HepG2 (cell line): ENCODE results near the gene STEAP3.

Experiments
- ARNT ChIP-seq: fragments of 450-650 bp; IDR thresholded peaks from 2 replicates; pipeline ENCODE4 v1.6.1; 2017
- ATF3 ChIP-seq: sonication (generic); formaldehyde crosslinking; IDR thresholded peaks from 2 replicates; pipeline ENCODE4 v1.4.0; 2020; ENCODE audit warnings: missing genetic modification reagents
- CENPT ChIP-seq: sonication (generic); formaldehyde crosslinking; IDR thresholded peaks from 2 replicates; pipeline ENCODE4 v1.8.0; 2022; ENCODE audit warnings: low read depth, mild to moderate bottlenecking, moderate library complexity, missing genetic modification reagents
- EHMT2 ChIP-seq: fragments of 200-600 bp; sonication (generic); IDR thresholded peaks from 2 replicates; pipeline ENCODE4 v1.7.0; 2017; ENCODE audit warnings: antibody characterized with exemption, low read depth, low read length, borderline replicate concordance
- KAT7 ChIP-seq: IDR thresholded peaks from 2 replicates; pipeline ENCODE4 v1.6.1; 2018; ENCODE audit warnings: borderline replicate concordance, missing compliant biosample characterization
- POLR2A ChIP-seq, 2 experiments: IDR thresholded peaks; 2 replicates each; pipeline ENCODE4 v1.6.1; 2011; ENCODE audit warnings: low read depth in 2 of 2, low read length in 2 of 2, mild to moderate bottlenecking in 1 of 2, moderate library complexity in 1 of 2; ENCODE audit not compliant: insufficient read depth in 1 of 2
- SETDB1 ChIP-seq: sonication (generic); formaldehyde crosslinking; IDR thresholded peaks from 2 replicates; pipeline ENCODE4 v1.5.1; 2020; ENCODE audit warnings: missing genetic modification reagents, mild to moderate bottlenecking, borderline replicate concordance
- ZKSCAN8 ChIP-seq: IDR thresholded peaks from 2 replicates; pipeline ENCODE4 v1.6.1; 2016; ENCODE audit warnings: borderline replicate concordance, missing genetic modification reagents, missing compliant biosample characterization
- ZNF275 ChIP-seq: sonication (generic); formaldehyde crosslinking; IDR thresholded peaks from 2 replicates; pipeline ENCODE4 v1.8.0; 2022; ENCODE audit warnings: missing genetic modification reagents, mild to moderate bottlenecking, inconsistent platforms, borderline replicate concordance
- ZNF512B ChIP-seq: sonication (generic); formaldehyde crosslinking; IDR thresholded peaks from 2 replicates; pipeline ENCODE4 v1.5.1; 2020; ENCODE audit warnings: missing genetic modification reagents, mild to moderate bottlenecking, borderline replicate concordance
- ZSCAN9 ChIP-seq: IDR thresholded peaks from 2 replicates; pipeline ENCODE4 v1.6.1; 2016; ENCODE audit warnings: borderline replicate concordance
- TF ChIP-seq, protein P1 (sequence below): sonication (generic); formaldehyde crosslinking; IDR thresholded peaks from 2 replicates; pipeline ENCODE4 v1.5.0; 2020; ENCODE audit warnings: mild to moderate bottlenecking, missing genetic modification reagents, moderate library complexity
- TF ChIP-seq, protein P2 (sequence below): sonication (generic); formaldehyde crosslinking; IDR thresholded peaks from 2 replicates; pipeline ENCODE4 v1.5.1; 2020; ENCODE audit warnings: mild to moderate bottlenecking, missing genetic modification reagents, moderate library complexity
- TF ChIP-seq, protein P3 (sequence below): IDR thresholded peaks from 2 replicates; pipeline ENCODE4 v1.6.1; 2016; ENCODE audit warnings: missing biosample characterization, missing genetic modification reagents, low read depth

- TF ChIP-seq, protein P1, sequence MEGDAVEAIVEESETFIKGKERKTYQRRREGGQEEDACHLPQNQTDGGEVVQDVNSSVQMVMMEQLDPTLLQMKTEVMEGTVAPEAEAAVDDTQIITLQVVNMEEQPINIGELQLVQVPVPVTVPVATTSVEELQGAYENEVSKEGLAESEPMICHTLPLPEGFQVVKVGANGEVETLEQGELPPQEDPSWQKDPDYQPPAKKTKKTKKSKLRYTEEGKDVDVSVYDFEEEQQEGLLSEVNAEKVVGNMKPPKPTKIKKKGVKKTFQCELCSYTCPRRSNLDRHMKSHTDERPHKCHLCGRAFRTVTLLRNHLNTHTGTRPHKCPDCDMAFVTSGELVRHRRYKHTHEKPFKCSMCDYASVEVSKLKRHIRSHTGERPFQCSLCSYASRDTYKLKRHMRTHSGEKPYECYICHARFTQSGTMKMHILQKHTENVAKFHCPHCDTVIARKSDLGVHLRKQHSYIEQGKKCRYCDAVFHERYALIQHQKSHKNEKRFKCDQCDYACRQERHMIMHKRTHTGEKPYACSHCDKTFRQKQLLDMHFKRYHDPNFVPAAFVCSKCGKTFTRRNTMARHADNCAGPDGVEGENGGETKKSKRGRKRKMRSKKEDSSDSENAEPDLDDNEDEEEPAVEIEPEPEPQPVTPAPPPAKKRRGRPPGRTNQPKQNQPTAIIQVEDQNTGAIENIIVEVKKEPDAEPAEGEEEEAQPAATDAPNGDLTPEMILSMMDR (CRISPR knock-in tag), result no peak
- TF ChIP-seq ARNT, result no peak
- no peak for TF ChIP-seq ATF3
- TF ChIP-seq ZKSCAN8 (CRISPR knock-in tag), result no peak
- no peak for TF ChIP-seq ZSCAN9 (CRISPR knock-in tag)
- no peak for TF ChIP-seq ZNF275 (CRISPR knock-in tag)
- no peak for TF ChIP-seq CENPT (CRISPR knock-in tag)
- TF ChIP-seq, protein P2, sequence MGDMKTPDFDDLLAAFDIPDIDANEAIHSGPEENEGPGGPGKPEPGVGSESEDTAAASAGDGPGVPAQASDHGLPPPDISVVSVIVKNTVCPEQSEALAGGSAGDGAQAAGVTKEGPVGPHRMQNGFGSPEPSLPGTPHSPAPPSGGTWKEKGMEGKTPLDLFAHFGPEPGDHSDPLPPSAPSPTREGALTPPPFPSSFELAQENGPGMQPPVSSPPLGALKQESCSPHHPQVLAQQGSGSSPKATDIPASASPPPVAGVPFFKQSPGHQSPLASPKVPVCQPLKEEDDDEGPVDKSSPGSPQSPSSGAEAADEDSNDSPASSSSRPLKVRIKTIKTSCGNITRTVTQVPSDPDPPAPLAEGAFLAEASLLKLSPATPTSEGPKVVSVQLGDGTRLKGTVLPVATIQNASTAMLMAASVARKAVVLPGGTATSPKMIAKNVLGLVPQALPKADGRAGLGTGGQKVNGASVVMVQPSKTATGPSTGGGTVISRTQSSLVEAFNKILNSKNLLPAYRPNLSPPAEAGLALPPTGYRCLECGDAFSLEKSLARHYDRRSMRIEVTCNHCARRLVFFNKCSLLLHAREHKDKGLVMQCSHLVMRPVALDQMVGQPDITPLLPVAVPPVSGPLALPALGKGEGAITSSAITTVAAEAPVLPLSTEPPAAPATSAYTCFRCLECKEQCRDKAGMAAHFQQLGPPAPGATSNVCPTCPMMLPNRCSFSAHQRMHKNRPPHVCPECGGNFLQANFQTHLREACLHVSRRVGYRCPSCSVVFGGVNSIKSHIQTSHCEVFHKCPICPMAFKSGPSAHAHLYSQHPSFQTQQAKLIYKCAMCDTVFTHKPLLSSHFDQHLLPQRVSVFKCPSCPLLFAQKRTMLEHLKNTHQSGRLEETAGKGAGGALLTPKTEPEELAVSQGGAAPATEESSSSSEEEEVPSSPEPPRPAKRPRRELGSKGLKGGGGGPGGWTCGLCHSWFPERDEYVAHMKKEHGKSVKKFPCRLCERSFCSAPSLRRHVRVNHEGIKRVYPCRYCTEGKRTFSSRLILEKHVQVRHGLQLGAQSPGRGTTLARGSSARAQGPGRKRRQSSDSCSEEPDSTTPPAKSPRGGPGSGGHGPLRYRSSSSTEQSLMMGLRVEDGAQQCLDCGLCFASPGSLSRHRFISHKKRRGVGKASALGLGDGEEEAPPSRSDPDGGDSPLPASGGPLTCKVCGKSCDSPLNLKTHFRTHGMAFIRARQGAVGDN (CRISPR knock-in tag), result no peak
- no peak for TF ChIP-seq SETDB1 (CRISPR knock-in tag)
- no peak for TF ChIP-seq EHMT2
- no peak for TF ChIP-seq POLR2A (IDR thresholded peaks at IDR 0.05; ENCODE audit: insufficient read depth in 1 of 2, low read depth in 2 of 2, low read length in 2 of 2)
- TF ChIP-seq, protein P3, sequence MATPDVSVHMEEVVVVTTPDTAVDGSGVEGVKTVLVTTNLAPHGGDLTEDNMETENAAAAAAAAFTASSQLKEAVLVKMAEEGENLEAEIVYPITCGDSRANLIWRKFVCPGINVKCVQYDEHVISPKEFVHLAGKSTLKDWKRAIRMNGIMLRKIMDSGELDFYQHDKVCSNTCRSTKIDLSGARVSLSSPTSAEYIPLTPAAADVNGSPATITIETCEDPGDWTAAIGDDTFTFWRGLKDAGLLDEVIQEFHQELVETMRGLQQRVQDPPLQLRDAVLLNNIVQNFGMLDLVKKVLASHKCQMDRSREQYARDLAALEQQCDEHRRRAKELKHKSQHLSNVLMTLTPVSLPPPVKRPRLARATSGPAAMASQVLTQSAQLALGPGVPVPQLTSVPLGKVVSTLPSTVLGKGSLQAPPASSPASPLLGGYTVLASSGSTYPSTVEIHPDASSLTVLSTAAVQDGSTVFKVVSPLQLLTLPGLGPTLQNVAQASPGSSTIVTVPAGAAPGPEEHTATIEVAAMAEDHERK (CRISPR knock-in tag), result no peak
- TF ChIP-seq KAT7 (CRISPR knock-in tag), result no peak
- no peak for TF ChIP-seq ZNF512B (CRISPR knock-in tag)
These were observed 24.7 kb downstream of the STEAP3 start for GRCh38 chr2:119248311-119248710.
